Measurements from ENCODE around the gene AJAP1.

GRCh38 chr1:4687943-4688342, 33.5 kb downstream of the AJAP1 start:
- no peak for TF ChIP-seq CTCF (conservative IDR thresholded peaks at IDR 0.05)
- TF ChIP-seq ZFX (IDR thresholded peaks at IDR 0.05): no peak
